NCI-H82 treated with DMSO at 0.1 percent for 48 hours (cell line): ENCODE results near the gene DCAF17.
"Not testable (repeated sequence)": the region's sequence is repeated elsewhere in the genome, so short reads cannot be mapped to it uniquely, and the experiment has no call there.

ENCODE experiments used
- DNase-seq: peaks from one replicate; lab custom pipeline; 2025; ENCODE audit not compliant: unreplicated experiment; lab: John Stamatoyannopoulos, UW

The DCAF17 gene

GRCh38 chr2:171410101-171410500 lies 23.9 kb upstream of the DCAF17 start:
- no peak for DNase-seq

GRCh38 chr2:171410624-171411023 lies 23.4 kb upstream of the DCAF17 start:
- DNase-seq: no peak

GRCh38 chr2:171411214-171411613 lies 22.8 kb upstream of the DCAF17 start:
- no peak for DNase-seq

- no peak for DNase-seq
Observed at GRCh38 chr2:171411791-171412483, 22.1 kb upstream of the DCAF17 start.

DNA sequence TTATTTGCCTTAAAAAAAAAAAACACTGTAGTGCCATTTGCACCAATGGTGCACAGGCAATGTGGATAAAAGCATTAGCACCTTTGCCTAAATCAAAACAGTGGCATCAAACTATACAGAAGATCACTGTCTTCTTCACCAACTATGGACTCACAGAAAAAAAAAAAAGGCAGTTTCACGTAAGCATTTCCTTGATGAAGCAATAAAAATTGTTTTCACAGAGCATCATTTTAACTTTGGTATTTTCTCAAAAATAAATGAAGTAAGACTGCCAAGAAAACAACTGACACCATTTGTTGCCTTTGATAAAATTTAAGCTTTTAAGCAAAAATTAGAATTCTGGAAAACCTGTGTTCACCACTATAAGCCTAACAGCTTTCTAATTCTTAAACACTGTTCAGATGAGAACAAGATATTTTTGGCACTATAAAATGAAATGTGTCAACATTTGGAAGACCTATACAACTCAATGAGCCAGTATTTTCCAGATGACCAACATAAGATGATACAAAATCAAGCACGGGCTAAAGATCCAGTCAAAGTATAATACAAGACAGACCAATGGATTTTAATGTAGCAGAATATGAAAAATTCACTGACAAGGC lies 21.4 kb upstream of the DCAF17 start:
- DNase-seq: no peak

DNA sequence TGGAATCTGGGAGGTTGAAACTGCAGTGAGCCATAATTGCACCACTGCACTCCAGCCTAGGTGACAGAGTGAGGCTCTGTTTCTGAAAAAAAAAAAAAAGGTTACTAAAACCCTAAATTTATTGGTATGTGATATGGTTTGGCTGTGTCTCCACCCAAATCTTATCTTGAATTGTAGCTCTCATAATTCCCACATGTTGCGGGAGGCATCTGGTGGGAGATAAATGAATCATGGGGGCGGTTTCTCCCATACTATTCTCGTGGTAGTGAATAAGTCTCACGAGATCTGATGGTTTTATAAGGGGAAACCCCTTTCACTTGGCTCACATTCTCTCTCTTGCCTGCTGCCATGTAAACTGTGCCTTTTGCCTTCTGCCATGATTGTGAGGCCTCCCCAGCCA lies 19.4 kb upstream of the DCAF17 start:
- not testable (repeated sequence) for DNase-seq

- DNase-seq: peak; percentile 98
Observed at GRCh38 chr2:171416009-171416926, 17.8 kb upstream of the DCAF17 start.

GRCh38 chr2:171419333-171419732 lies 14.7 kb upstream of the DCAF17 start:
- no peak for DNase-seq

GRCh38 chr2:171420728-171421563 lies 13.1 kb upstream of the DCAF17 start:
- no peak for DNase-seq

DNA sequence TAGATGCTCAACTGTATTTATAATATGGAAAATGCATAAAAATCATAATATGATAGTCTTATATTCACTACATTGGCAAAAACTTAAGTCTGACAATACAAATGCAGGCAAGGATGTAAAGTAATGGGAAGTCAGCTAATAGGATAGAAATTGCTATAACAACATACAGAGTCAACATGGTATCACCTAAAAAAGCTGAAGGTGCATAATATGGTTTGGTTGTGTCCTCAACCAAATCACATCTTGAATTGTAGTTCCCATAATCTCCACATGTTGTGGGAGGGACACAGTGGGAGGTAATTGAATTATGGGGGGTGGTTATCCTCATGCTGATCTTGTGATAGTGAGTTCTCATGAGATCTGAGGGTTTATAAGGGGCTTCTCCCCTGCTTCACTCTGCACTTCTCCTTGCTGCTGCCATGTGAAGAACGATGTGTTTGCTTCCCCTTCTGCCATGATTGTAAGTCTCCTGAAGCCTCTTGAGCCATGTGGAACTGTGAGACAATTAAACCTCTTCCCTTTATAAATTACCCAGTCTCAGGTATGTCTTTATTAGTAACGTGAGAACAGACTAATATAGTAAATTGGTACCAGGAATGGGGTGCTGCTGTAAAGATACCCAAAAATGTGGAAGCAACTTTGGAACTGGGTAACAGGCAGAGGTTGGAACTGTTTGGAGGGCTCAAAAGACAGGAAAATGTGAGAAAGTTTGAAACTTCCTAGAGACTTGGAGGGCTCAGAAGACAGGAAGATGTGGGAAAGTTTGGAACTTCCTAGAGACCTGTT lies 11.1 kb upstream of the DCAF17 start:
- not testable (repeated sequence) for DNase-seq

GRCh38 chr2:171430516-171431410 lies 3.3 kb upstream of the DCAF17 start:
- DNase-seq: no peak

- no peak for DNase-seq
Observed at GRCh38 chr2:171431677-171432167, 2.3 kb upstream of the DCAF17 start.

DNA sequence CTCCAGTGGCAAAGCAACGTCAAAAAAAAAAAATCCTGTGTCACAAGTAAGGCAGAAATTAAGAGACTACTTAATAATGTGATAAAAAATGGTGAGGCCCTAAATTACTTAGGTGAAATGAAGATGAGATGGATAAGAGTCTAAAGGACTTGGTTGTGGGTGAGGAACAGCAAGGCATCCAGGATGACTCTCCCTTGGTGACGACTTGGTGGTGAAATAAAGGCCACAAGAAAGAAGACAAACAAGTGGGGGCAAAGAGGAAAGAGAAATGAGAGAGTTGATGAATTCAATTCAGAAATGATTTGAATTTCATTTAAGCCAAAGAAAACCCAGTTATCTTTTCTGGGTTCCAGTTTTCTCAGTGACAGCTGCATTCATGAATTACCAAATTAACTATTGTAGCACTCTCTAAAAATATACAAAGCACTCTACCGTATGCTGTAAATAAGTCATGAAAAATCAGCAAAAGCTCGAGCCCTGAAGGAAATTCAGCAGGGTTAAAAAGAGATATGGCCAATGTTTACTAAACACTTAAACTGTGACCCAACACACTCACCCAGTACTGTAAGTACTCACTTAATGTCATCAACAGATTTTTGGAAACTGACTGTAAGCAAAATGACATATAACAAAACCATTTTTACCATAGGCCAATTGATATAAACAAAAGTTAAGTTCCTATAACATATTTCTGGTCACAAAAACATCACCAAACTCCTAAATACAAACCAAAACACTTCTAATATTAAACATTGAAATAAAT lies 1.6 kb upstream of the DCAF17 start:
- no peak for DNase-seq

DNA sequence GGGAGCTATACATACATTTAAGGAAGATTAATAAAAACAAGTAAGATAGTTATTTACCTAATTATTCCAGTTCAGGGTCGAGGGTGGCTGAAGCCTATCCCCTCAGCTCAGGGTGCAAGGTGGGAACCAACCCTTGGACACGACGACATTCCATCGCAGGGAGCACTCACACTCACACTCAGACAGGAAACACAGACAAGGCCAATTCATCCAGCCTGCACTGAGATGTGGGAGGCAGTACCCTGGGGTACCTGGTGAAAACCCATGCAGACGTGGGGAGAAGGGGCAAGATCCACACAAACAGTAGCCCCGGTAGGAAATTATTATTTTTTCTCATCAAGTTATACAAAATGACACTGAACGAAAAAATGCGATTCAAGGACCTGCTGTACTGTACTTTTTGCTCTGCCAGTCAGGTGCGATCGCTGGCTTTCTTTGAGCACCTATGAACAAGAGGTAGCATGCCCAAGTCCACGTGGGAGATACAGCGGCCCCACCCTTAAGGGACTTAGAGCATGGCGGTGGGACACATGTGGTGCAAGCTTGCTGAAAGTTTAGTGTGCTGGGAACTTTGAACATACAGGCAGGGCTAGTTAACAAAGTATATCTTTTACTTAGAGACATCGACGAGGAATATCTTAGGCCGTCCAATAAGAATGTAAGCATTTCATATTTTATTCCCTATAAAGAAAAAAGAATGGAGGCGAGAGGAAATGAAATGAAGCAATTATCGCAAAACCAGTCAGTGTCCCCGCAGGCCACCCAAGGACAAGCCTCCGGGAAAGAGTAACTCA lies 860 bp upstream of the DCAF17 start:
- DNase-seq: peak; percentile 53

GRCh38 chr2:171433763-171434012 lies 338 bp upstream of the DCAF17 start, which contains the start of gene METTL8:
Gene METTL8, minus strand, starts transcription at chr2:171433990. Its CDS starts 41,805 bp downstream, at chr2:171392185.
- DNase-seq: no peak

DNA sequence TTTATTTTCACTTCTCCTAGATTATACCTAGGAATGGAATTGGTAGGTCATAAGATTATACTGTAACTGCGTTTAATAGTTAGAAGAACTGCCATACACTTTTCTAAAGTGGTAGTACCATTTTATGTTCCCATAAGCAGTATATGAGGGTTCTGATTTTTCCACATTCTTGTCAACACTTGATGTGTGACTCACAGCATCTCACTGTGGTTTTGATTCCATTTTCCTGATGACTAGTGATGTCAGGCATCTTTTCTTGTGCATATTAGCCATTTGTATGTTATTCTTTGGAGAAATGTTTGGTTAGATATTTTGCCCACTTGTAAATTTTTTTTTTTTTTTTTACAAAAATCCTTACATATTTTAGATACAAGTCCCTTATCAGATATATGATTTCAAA lies 2.3 kb downstream of the DCAF17 start:
- no peak for DNase-seq

- DNase-seq: no peak
Observed at GRCh38 chr2:171441470-171441869, 7.4 kb downstream of the DCAF17 start.

DNA sequence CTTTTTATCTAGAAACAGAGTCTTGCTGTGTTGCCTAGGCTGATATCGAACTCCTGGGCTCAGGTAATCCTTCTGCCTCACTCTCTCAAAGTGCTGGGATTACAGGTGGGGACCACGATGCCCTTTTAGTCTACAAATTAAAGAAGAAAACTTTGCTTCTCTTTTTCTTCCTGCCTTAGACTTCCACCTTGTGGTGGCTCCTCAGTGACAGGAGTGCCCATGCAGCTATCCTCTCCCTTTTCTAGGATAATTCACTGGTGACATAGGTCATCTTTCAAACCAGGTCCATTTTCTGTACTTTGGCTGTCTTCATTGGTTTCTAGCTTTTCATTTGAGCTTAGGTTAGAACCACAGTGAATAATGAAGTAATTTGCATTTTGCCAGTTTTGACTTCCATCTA lies 13.6 kb downstream of the DCAF17 start:
- no peak for DNase-seq
